GM21526 (cell line): ENCODE results near the gene XRCC1.
"Not testable (repeated sequence)": the region's sequence is repeated elsewhere in the genome, so short reads cannot be mapped to it uniquely, and the experiment has no call there.

ENCODE experiments used
- ATAC-seq: cut with Tn5 transposase; IDR thresholded peaks from one replicate; pipeline ENCODE4 v1.9.1; 2021; ENCODE audit warnings: moderate library complexity; ENCODE audit not compliant: unreplicated experiment, low FRiP score

The XRCC1 gene

DNA sequence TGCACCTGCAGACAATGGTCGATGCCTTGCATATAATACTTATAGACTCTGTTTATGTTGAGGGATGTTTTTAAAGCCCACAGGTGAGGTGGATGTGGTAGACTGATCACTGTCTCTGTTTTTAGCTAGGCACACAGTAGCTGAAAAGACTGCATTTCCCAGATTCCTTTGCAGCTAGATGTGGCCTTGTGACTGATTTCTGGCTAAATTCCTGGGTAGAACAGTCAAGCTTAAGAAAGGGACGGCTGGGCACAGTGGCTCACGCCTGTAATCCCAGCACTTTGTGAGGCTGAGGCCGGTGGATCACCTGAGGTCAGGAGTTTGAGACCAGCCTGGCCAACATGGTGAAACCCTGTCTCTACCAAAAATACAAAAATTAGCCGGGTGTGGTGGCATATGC lies 25.0 kb upstream of the XRCC1 start:
- ATAC-seq: not testable (repeated sequence)

DNA sequence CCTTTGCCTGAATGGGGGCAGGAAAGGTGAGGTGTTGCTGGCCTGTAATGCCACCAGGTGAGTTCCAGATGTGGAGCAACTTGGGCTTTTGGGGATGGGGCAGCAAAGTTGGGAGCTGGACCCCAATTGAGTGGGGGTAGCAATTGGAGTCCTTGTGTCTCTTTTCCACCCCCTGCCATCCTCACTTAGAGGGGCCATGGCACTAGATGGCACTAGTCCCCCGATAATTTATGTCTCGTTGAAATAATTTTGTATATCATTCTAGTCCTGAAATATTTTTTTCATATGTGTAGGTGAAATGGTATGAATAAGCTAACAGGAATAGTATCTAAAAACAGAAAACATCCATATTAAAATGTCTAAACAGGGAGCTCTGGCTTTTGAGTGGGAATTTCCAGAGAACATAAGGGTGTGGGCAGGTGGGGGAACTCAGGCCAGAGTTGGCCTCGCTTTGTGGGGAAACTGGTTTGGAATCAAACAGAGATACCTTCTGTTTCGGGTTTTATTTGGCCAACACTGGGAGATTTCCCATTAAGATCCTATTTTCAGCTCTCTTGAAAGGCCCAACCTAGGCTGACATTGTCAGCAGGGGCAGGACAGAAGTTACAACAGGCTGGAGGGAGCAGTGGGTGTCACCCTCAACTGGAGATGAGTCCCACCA lies 24.4 kb upstream of the XRCC1 start:
- no peak for ATAC-seq

DNA sequence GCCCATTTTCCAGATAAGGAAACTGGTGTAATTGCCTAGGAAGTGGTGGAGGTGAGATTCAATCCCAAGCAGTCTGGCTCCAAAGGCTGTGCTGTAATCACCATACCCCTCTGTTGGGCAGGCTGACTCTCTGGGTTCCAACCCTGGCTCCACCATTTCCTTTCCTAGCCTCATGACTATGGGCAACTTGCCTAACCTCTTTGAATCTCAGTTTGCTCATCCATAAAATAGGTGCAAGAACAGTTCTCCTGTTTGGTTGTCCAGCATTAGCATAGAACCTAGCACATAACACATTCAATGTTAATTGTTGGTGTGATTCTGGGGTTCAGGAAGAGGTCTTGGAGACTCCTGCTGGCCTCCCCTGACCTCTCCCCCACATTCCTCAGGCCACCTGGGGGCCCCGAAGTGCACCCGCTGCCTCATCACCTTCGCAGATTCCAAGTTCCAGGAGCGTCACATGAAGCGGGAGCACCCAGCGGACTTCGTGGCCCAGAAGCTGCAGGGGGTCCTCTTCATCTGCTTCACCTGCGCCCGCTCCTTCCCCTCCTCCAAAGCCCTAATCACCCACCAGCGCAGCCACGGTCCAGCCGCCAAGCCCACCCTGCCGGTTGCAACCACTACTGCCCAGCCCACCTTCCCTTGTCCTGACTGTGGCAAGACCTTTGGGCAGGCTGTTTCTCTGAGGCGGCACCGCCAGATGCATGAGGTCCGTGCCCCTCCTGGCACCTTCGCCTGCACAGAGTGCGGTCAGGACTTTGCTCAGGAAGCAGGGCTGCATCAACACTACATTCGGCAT lies 23.3 kb upstream of the XRCC1 start:
- no peak for ATAC-seq

DNA sequence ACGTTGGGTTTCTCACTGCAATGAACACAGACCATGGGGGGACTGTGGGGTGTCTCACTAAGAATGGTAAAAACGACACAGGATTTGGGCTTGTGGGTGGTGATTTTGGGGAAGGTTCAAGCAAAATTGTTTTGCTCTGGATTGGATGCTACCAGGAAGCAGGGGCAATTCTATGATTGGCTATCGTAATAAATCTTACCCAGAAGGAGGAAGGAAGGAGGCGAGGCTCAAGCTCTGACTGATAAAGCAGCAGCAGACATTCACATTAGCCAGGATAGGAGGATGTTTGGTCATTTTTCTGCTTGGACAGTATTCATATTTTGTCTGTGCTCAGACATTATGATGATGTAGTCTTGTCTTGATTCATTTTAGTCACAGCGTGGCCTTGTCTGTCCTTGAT lies 22.5 kb upstream of the XRCC1 start:
- ATAC-seq: no peak

DNA sequence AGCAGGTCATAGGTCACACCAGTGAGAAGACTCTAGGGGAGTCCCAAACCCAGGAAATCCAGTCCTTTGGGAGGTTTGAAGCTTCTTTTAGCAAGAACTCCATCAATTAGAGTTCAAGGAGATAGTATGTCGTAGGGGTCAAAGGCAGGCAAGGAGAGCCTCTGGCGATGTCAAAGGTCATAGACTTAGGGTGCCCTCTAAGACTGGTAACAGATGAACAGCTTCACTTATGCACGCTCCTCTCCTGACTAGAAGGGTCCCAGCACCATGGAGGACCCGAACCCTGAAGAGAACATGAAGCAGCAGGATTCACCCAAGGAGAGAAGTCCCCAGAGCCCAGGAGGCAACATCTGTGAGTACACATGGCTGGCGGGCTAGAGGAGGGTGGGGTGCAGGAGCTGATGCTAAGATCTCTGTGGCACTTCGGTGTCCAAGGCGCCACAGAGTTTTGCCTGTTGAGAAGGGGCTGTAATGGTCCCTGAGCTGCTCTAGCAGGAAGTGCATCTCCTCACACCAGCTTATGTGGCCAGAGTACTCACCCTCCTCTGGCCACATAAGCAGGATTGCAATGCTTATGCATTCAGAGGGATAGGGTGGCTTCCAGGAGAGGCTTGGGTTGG lies 21.6 kb upstream of the XRCC1 start:
- no peak for ATAC-seq

DNA sequence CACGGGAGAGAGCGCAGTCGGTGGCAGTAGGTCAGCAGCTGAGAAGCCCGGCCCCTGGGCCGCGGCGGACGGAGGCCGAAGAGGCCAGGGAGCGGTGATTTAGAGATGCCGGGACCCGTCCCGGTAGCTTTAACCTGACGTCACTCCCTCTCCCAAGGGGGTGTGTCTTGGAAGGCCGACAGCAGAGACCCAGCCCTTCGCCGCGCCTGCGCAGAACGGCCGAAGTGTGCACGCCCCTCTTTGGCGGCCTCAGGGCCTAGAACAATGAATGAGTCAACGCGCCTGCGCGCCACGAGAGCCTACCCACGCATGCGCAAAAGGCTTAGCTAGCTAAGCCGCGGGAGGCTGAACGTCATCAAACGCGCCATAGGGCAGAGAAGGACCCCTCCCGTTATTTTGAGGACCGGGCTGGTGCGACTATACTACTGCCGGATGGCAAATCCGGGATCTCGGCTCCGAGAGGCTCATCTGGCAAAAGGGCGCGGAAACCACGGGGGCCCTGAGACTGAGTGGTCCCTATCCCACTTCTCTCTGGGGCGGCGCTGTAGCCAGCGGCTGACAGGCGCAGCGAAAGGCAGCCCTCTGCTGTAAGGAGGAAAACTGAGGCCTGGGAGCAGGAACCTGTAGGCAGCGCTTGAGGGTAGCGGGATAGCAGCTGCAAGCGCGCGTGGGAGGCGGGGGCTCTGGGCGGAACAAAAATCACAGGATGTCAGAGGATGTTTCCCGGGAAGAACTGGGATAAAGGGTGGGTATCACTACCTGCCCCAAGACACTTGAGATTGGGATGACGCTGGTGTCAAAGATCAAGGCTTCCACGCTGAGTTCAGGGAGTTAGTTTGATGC lies 20.9 kb upstream of the XRCC1 start, which contains the start of the genes IRGQ and ZNF576:
Gene IRGQ (minus strand): TSS at position 136 of the 843 bp plus-strand sequence. CDS start 796 bp downstream, outside the sequence.
Gene ZNF576 (plus strand): TSS at position 597 of the 843 bp plus-strand sequence. CDS start 514 bp downstream, outside the sequence.
- peak; percentile 71 for ATAC-seq

DNA sequence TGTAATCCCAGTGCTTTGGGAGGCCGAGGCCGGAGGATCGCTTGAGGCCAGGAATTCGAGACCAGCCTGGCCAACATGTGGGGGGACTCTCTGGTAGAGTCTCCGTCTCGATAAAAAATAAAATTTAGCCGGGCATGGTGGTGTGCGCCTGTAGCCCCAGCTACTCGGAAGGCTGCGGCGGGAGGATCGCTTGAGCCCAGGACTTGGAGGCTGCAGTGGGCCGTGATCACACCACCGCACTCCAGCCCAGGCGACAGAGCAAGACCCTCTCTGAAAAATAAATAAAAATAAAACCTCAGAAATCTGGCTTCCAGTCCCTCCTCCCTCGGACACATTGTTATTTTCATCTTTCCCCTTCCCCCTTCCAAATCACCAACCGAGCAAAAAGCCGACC lies 20.3 kb upstream of the XRCC1 start:
- ATAC-seq: no peak

DNA sequence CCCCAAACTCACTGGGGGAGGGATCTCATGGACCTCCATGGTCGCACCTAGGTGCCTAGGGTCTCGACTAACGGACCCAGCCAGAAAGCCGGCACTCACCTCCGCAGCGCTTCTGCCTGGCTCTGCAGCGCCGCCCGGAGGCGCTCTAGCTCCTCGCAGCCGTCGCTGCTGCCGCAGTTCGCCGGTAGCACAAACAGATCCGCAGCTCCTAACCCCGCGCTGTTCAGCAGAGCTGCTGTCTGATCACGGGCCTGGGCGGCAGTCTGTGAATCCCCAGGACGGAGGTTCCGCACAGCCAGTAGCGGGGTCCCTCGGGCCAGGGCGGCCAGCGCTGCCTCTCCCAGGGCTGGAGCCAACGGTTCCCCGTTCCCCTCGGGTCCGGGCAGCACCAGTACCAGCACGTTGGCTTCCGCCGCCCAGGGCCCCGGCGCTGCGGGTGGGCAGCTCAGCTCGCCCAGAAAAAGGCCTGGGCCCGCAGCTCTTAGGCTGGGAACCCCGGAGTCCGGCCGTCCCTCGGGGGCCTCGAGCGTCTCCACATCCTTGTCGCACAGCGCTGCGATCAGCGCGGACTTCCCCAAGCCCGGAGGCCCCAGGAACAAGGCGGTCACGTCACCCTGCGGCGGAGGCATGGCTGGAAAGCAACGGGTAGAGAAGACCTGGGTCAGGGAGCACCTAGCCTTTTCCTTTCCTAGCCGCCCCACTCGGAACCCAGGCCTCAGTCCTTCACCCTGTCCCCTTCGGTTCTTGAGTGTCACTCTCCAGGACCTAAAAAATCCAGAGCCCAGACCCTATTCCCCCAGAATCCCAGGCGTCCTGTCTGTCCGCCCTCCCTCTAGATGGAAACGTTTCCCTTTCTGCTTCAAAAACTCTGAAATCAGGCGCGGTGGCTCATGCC lies 19.6 kb upstream of the XRCC1 start:
- no peak for ATAC-seq

DNA sequence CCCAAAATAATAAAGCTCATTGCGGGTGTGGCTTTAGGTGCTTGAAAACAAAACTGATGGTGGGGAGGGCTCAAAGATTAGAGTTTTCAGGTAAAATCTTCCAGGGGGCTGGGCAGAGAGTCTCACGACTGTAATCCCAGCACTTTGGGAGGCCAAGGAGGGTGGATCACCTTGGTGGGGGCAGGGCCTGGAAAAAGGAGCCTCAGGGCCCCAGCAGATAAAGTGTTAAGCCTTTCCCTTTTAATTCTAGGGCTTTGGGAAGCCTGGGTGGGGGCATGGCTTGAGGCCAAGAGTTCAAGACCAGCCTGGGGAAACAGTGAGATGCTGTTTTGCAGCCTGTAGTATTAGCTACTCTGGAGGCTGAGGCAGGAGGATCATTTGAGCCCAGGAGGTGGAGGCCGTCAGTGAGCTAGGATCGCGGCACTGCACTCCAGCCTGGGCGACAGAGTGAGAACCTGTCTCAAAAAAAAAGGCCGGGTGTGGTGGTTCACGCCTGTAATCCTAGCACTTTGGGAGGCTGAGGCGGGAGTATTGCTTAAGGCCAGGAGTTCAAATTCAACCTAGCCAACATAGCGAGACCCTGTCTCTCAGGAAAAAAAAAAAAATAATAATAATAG lies 18.9 kb upstream of the XRCC1 start:
- no peak for ATAC-seq

DNA sequence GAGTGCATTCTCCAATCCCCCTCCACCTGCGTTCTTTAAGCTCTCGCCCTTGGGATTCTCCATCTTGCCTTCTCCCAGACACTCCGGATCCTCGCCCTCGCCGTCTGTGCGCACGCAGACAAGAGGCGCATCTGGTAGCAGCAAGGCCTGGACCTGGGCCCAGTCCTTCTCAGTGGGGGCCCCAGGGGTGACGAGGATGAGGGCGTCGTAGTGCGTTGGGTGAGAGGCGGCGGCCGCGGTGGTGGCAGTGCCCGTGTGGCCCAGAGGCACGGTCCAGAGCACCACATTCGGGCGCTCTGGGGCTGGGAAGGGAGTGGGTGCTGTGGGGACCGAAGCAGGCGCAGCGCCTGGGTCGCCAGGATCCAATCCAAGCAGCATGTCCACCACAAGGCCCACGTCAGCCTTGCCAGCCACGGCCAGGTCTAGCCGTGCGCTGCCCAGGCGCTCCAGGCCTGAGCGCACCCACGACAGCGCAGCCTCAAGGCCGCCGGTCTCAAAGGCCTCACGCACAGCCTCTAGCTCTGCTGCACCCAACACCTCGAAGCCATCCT lies 17.5 kb upstream of the XRCC1 start:
- no peak for ATAC-seq

DNA sequence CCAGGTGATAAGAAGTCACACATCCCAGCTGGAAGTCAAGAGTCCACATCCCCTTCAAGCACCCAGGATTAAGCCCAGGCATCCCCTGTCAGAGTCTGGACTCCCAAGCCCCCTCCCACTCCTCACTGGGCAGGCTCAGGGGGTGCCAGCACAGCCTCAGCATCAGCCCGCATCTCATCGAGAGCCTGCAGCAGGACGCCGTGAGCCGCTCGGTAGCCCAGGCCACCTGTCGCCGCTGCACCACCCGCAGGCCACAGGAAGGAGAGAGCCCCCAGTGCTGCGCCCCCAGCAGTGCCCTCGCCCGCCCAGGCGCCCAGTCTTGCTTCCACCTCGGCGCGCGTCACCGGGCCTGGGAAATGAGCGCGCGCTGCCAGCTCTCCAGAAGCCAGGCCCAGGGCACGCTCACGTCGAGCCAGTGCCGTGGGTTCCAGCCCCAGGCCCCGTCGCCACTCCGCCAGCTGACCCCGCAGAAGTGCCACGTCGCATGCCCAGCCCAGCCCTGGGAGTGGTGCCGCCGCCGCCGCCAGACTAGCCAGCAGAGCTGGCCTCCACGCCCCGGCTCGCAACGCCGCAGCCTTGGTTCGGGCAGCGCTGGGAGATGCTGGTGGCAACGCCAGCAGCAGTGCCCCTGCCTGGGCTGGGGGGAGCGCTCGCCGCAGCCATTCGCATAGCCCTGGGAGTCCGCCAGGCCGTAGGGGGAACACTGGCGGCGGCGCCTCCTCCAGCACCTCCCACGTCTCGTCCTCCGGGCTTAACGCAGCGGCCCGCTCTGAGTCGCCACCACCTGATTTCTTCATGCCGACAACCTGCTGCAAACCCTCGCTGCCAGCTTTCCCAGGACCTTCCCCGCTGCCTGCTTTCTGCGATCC lies 16.8 kb upstream of the XRCC1 start:
- ATAC-seq: no peak

DNA sequence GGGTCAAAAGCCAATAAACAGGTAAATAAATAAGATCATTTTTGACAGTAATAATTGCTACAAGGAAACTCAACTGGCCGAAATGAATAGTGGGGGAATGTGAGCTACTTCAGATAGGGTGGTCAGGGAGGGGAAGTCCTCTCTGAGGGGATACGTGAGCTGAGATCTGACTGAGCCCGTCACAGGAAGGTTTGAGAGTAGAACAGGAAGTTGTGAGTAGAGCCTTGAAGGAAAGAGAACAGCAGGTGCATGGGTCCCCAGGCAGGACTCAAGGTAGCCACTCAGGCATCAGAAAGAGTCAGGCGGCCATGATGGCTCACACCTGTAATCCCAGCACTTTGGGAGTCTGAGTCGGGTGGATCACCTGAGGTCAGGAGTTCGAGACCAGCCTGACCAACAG lies 14.4 kb upstream of the XRCC1 start:
- no peak for ATAC-seq

DNA sequence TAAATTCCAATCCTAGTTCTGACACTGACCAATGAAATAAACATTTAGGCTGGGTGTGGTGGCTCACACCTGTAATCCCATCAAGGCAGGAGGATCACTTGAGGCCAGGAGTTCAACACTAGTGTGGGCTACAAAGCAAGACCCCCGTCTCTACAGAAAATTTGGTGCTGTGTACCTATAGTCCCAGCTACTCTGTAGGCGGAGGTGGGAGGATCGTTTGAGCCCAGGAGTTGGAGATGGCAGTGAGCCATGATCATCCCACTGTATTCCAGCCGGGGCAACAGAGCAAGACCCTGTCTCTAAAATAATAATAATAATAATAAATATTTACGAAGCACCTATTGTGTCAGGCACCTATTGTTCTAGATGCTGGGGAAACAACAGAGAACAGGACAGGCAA lies 13.9 kb upstream of the XRCC1 start:
- no peak for ATAC-seq

DNA sequence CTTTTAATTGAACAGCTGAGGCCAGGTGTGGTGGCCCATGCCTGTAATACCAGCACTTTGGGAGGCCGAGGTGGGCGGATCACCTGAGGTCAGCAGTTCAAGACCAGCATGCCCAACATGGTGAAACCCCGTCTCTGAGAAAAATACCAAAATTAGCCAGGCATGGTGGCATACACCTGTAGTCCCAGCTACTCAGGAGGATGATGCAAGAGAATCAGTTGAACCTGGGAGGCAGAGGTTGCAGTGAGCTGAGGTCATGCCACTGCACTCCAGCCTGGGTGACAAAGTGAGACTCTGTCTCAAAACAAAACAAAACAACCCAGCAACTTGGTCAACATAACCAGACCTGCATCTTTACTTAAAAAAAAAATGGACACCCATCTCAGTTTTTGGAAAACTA lies 11.7 kb upstream of the XRCC1 start:
- ATAC-seq: not testable (repeated sequence)

DNA sequence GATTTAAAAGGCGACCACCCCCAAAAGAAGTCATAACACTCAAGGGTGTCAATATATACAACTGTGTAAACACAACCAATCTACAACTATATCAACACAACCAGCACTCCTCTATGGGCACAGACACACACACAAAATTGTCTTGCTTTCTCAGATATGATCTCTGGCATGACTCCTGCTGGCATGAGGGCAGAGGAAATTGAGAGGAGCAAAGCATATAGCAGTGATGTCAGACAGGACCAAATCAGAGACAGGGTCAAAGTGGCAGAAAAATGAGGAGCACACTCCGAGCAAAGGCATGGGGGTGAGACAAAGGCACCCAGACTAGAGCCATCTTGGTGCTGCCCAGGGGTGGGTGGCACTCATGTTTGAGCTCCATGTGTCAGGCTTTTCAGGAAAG lies 11.0 kb upstream of the XRCC1 start:
- no peak for ATAC-seq

DNA sequence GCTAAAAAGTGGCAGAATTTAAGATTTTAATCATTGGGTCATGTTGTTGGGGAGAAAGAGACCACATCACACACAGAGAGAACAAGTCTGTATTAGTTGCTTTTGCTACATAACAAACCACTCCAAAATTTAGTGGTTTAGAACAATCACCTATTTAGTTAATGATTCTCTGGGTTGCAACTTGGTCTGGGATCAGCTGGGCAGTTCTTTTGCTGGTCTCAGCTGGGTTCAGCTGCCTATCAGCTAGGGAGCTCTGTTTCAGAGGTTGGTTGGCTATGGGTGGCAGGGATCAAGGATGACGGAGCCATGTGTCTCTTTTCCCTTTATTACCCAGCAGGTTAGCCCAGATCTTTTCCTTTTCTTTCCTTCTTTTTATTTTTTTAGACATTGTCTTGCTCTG lies 9.2 kb upstream of the XRCC1 start:
- ATAC-seq: no peak

DNA sequence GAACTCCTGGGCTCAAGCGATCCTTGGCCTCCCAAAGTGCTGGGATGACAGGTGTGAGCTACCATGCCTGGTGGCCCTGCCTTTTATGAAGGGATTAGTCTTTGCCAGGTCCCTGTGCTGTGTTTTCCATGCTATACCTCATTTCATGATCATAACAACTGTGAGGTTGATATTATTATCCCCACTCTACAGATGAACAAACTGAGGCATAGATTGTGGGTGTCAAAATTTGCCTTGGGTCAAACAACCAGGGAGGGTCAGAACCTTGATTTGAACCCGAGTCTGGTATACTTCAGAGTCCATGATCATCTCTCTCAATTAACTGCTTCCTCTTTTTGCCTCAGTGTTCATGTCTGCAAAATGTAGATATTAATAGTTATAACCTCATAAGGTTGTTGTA lies 7.2 kb upstream of the XRCC1 start:
- ATAC-seq: no peak

DNA sequence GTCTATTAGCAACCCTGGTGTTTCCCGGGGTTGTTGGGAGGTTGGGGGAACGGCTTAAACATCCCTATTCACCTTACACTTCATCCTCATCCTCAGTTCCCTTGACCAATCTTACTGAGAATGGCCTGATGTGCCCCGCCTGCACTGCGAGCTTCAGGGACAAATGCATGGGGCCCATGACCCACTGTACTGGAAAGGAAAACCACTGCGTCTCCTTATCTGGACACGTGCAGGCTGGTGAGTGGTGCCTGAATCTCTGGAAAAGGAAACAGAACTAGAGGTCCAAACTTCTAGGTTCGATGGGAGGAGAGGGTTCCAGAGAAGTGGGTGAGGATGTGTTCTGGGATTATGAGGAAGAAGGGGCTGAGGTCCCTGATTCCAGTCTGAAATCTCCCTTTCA lies 6.1 kb upstream of the XRCC1 start:
- no peak for ATAC-seq
